GM21825 (cell line): Measurements from ENCODE around the gene KSR1.
"Not testable (repeated sequence)": the region's sequence is repeated elsewhere in the genome, so short reads cannot be mapped to it uniquely, and the experiment has no call there.

ENCODE experiments used
- ATAC-seq: cut with Tn5 transposase; IDR thresholded peaks from one replicate; pipeline ENCODE4 v1.9.1; 2021; ENCODE audit warnings: mild to moderate bottlenecking, moderate library complexity; ENCODE audit not compliant: unreplicated experiment

KSR1 gene

DNA sequence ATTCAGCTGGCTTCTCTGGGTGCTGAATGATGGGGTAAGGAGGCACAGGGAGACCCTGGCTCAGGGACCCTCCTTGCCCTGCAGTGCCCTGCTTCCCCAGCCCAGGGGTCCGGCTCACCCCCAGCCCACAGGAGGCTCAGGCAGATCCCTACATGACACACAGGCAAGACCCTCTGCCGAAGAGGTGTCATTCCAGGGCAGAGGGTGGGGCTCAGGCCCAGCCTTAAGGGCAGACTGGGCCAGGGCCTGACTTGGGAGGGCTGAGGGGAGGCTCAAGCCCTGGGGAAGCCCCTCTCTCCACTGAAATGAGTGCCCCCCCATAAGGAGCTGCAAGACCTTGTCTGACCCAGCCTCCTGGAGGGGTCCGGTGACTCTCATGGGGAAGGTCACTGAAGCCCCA lies 30.3 kb upstream of the KSR1 start:
- ATAC-seq = no peak

- ATAC-seq = not testable (repeated sequence)
These were observed 29.8 kb upstream of the KSR1 start for GRCh38 chr17:27426471-27426870.

DNA sequence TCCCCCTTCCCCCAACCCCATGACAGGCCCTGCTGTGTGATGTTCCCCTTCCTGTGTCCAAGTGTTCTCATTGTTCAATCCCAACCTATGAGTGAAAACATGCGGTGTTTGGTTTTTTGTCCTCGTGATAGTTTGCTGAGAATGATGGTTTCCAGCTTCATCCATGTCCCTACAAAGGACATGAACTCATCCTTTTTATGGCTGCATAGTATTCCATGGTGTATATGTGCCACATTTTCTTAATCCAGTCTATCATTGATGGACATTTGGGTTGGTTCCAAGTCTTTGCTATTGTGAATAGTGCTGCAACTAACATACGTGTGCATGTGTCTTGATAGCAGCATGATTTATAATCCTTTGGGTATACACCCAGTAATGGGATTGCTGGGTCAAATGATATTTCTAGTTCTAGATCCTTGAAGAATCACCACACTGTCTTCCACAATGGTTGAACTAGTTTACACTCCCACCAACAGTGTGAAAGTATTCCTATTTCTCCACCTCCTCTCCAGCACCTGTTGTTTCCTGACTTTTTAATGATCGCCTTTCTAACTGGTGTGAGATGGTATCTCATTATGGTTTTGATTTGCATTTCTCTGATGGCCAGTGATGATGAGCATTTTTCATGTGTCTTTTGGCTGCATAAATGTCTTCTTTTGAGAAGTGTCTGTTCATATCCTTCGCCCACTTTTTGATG lies 28.9 kb upstream of the KSR1 start:
- not testable (repeated sequence) for ATAC-seq

DNA sequence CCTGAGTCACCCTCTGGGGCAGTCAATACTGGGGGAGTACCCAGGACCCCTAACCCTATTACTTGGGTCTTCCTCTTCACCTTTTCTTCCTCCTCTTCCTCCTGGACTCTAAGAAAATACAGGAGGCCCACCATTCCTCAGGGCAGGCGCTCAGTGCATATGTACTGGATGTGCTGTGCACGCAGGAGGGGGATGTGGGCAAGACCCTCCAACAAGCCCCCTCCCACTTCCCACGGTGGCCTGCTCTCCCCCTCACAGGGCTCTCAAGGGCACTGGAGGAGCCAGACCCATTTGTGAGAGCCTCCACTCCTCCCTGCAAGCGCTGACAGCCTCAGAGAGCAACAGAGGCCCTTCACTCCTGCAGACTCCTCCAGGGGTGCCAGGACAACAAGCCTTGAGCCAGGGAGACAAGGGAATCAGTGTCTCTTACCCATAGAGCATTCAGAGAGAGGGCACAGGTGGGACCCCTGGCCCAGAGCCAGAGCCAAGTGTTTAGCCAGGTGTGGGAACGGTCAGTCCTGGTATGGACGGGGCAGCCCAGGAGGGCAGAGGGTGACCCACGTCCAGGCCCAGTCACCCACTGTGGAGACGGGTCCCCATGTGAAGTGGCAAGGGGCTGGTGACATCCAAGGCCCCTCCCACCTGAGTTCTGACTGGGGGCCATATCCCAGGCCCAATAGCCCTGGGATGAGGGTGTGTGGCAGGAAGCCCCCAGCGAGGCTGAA lies 27.3 kb upstream of the KSR1 start:
- no peak for ATAC-seq

DNA sequence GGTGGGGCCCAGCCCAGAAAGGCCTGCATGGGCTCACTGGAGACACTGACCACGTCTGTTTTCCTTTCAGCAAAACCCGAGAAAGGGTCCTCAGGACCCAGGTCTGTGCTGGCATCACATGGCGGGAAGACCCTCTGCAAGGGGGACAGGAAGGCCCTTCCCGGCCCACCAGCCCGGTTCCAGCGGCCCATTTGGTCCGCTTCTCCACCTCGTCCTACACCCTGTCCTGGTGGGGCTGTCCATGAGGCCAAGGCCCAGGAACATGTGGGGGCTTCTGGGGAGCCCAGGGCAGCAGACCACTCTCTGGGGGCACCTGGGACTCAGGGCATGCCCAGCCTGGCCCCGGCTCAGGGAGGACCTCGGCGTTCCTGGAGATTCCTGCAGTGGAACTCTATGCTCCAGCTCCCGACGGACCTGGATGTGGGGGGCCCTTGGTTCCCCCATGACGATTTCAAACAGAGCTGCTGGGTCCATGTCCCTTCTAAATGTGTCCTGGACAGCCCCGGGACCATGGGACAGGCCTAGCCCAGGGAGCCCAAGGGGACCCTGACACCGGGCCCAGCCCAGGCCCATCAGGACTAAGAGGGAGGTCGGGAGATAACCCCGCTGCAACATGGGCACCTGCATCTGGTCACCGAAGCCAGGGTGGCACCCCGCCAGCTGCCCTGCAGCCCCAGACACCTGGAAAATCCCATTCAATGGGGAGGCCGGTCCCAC lies 26.4 kb upstream of the KSR1 start:
- ATAC-seq = no peak

GRCh38 chr17:27430383-27430840 lies 25.8 kb upstream of the KSR1 start:
- no peak for ATAC-seq

GRCh38 chr17:27430882-27431491 lies 25.3 kb upstream of the KSR1 start:
- no peak for ATAC-seq

DNA sequence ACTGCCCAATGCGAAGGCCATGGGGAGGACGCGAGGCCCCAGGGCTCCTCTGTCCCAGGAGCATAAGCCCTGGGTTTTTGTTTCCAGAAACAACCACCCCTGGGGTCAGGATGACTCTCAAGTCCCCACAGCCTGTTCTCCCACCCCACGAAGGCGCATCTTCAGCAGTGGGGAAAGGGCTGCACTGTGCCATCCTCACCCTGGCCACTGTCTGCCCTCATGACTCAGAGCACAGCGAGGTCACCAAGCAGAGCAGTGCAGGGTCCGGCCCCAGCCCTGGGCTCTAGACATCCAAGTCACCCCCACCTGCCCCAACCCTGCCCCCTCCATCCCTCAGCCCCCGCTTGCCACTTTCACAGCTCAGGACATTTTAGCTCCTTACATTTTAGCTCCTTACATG lies 22.7 kb upstream of the KSR1 start:
- ATAC-seq = no peak

GRCh38 chr17:27435431-27436070 lies 20.7 kb upstream of the KSR1 start:
- not testable (repeated sequence) for ATAC-seq

- ATAC-seq = no peak
These were observed 17.8 kb upstream of the KSR1 start for GRCh38 chr17:27438348-27438998.

DNA sequence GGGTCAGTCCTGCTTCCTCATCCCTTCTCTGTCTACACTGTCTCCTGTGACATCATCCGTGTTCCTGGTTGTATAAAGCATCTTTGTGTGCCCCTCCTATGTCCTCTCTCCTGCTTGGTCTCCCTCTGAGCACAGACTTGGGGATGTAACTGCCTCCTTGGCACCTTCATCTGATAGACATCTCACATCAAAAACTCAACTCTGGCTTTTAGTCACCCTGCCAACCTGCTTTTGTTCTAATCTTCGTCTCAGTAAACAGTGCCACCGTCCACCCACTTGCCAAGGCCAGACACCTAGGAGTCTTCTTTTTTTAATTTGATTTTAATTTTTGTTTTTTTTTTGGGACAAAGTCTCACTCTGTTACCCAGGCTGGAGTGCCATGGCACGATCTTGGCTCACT lies 16.9 kb upstream of the KSR1 start:
- ATAC-seq = no peak

- ATAC-seq = no peak
These were observed 13.5 kb upstream of the KSR1 start for GRCh38 chr17:27442702-27443101.

DNA sequence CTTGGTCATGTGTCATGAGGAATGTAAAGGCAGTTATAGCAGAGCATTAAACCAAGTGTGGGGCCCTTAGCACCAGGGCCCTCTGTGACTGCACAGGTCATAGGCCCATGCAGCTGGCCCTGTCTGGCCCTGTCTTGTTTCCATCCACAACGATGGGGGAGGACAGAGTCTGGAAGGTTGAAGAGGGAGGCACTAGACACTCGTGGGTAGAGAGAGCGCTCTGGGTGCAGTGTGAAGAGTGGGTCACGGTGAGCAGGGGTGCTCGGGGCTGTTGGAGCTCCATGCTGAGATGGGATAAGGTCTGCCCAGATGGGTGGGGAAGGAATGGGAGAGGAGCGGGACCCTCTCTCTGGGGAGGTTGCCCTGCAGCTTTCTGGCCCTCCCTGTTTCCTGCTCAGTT lies 12.8 kb upstream of the KSR1 start:
- no peak for ATAC-seq

DNA sequence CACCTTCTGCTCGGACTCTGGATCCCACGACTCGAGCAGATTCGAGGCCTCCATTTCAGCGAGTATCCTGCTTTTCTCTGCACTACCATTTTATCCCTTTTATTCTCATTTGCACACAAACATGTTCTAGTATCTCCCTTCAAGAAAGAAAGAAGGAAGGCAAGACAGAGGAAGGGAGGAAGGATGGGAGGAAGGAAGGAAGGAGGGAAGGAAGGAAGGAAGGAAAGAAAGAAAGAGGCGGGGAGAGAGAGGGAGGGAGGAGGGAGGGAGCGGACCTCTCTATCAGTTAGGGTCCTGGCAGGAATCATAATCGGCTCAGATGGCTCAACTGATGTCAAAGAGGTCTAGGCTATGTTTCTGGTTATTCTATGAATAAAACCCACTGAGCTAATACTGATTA lies 10.3 kb upstream of the KSR1 start:
- no peak for ATAC-seq

DNA sequence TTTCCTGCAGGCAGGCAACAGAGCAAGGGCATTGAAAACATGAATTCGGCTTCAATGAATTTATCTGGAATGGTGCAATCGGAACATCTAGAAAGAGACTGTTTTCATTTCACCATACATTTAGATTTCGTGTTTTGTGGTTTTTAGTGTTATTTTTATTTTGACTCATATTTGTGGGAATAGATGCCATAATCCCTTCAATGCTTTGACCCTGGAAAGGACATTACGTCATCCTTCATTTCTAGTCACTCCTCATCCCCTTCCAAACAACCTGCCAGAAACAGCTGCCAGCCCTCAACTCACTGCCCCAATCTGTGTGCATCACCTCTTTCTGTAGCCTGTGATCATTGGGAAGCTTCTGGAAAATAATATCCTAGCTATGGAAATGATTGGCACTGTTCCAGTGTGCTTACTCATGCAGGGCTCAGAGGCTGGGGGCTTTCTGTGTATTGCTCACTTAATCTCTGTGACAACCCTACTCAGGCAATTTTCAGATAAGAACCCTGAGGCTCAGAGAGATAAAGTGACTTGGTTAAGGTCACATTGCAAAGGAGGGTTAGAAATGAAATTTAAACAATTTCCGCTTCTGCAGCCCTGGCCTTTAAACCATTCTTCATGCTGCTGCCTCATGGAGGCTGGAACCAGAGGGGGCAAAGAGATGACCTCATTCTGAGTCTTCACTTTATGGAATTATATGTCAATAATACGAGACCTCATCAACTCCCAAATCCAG lies 9.5 kb upstream of the KSR1 start:
- no peak for ATAC-seq

DNA sequence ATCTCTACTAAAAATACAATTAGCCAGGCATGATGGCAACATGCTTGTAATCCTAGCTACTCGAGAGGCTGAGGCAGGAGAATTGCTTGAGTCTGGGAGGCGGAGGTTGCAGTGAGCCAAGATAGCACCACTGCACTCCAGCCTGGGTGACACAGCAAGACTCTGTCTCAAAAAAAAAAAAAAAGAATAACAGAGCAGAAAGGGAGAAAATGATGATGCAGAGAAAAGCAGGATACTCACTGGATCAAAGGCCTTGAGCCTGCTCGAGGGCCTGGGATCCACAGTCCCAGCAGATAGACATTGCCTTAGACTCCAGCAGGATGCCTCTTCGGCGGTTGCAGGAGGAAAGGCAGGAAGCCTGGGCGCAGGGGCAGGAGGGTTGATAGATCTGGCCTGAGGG lies 7.7 kb upstream of the KSR1 start:
- ATAC-seq = not testable (repeated sequence)

DNA sequence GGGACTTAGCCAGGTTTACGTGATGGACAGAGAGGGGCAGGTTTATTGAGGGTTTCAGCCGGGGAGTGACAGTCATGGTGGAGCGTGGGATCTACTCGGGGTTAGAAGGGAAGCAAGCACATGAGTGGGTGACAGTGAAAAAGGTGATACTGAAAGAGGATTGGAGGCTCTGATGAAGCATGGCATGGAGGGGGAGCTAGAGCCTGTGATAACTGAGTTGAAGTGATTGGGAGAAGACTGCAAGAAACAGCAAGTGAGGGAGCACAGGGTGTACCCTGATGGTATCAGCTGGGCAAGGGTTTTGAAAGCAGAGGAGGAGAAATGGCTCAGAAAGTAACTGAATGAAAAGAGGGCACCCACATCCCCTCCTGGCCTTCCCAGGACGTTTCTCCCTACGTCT lies 6.7 kb upstream of the KSR1 start:
- no peak for ATAC-seq

GRCh38 chr17:27449988-27450387 lies 6.3 kb upstream of the KSR1 start:
- no peak for ATAC-seq

DNA sequence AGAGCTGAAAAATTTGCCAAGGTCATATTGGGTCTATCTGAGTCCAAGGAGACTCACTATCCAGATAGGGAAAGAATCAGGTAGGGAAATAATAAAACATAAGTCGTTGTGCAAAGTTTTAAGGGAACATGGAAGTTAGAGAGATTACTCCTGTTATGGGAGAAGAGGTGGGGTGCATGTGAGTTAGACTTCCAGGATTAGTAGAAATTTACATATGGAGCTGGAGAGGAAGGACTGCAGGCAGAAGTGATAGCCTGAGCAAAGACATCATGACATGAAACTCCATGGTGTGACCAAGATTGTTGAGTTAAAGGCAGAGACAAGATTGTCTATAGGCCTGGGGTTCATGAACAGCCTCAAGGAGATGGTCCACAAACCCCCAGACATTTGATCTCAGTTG lies 5.8 kb upstream of the KSR1 start:
- ATAC-seq = no peak

GRCh38 chr17:27451906-27452305 lies 4.3 kb upstream of the KSR1 start:
- ATAC-seq = no peak
